ENCODE measurements around the gene CAPN13. TPM values are rescaled to one million over a fixed set of nuclear protein-coding genes. Genes with fewer than 3 reads are reported as not detected.

The CAPN13 gene
- total and polyA plus RNA-seq, 10 of the 15 experiments (the other 5 are each of a cell fraction or from before 2014, with no cell fraction given) = 0.03 to 0.10 (median 0.06) TPM; not detected in 7

GRCh38 chr2:30694286-30695055 is 112.8 kb downstream of the CAPN13 start:
- SMC1A ChIA-PET (ENCODE audit: uncharacterized antibody, unreplicated experiment) = interaction anchor here (0.5 to 4.5 kb wide), 14 partner anchors 8 to 530 kb away, joined by 3 to 23 read pairs (median 4); no protein-coding TSS in a partner anchor
- POLR2A ChIA-PET = no interaction called here
- Histone ChIP-seq H3K27ac (ENCODE audit: control insufficient read depth, insufficient read depth) (no peak overlapping the region), H3K4me2 (ENCODE audit: control insufficient read depth, insufficient read depth) (no peak overlapping the region), H3K79me2 (ENCODE audit: control insufficient read depth, insufficient read depth, low read length) (no peaks in the 10 kb centered on the region), H3K9ac (ENCODE audit: control insufficient read depth, insufficient read depth, low read length) (no peak overlapping the region), H3K36me3 (ENCODE audit: control insufficient read depth in 2 of 2, insufficient read depth in 2 of 2, low read length in 1 of 2) (no peaks in the 10 kb centered on the region), H3K27me3 (replicated peaks in 1 of 2; ENCODE audit: control insufficient read depth in 2 of 2, insufficient read depth in 2 of 2, low read length in 1 of 2) (no peaks in the 10 kb centered on the region; a peak in 1 of 4 replicates), H4K20me1 (ENCODE audit: control insufficient read depth, insufficient read depth) (no peaks in the 10 kb centered on the region), H2AFZ (ENCODE audit: control insufficient read depth, low read depth, low read length) (no peak overlapping the region), H3K9me3 (replicated peaks; ENCODE audit: control insufficient read depth, insufficient read depth, low read length) (no peaks in the 10 kb centered on the region; the same call in 2 of the 3 replicates), H3K4me3 (no peak overlapping the region), H3K4me1 (ENCODE audit: control insufficient read depth, insufficient read depth, low read length) (no peaks in the 10 kb centered on the region)
- in situ Hi-C loops (cut with MboI) = no loop called here
- TF ChIP-seq TCF12 (IDR thresholded peaks at IDR 0.05; ENCODE audit: low read depth, low read length) (no peak), YY1 (IDR thresholded peaks at IDR 0.05; ENCODE audit: low read depth, low read length) (no peak), IKZF1 (conservative IDR thresholded peaks at IDR 0.05) (no peak), HDAC6 (IDR thresholded peaks at IDR 0.05; ENCODE audit: unreplicated experiment) (no peak), KLF5 (IDR thresholded peaks at IDR 0.05; ENCODE audit: partially characterized antibody) (no peak), ZZZ3 (IDR thresholded peaks at IDR 0.05; ENCODE audit: control insufficient read depth, insufficient read length, low read depth) (no peak)
- TF ChIP-seq, protein P1, sequence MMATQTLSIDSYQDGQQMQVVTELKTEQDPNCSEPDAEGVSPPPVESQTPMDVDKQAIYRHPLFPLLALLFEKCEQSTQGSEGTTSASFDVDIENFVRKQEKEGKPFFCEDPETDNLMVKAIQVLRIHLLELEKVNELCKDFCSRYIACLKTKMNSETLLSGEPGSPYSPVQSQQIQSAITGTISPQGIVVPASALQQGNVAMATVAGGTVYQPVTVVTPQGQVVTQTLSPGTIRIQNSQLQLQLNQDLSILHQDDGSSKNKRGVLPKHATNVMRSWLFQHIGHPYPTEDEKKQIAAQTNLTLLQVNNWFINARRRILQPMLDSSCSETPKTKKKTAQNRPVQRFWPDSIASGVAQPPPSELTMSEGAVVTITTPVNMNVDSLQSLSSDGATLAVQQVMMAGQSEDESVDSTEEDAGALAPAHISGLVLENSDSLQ (IDR thresholded peaks at IDR 0.05) = no peak
- TF ChIP-seq, protein P2, sequence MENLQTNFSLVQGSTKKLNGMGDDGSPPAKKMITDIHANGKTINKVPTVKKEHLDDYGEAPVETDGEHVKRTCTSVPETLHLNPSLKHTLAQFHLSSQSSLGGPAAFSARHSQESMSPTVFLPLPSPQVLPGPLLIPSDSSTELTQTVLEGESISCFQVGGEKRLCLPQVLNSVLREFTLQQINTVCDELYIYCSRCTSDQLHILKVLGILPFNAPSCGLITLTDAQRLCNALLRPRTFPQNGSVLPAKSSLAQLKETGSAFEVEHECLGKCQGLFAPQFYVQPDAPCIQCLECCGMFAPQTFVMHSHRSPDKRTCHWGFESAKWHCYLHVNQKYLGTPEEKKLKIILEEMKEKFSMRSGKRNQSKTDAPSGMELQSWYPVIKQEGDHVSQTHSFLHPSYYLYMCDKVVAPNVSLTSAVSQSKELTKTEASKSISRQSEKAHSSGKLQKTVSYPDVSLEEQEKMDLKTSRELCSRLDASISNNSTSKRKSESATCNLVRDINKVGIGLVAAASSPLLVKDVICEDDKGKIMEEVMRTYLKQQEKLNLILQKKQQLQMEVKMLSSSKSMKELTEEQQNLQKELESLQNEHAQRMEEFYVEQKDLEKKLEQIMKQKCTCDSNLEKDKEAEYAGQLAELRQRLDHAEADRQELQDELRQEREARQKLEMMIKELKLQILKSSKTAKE (IDR thresholded peaks at IDR 0.05; ENCODE audit: low read depth, poor library complexity, severe bottlenecking) = no peak
- CTCF ChIA-PET = interaction anchor here (0.6 to 6.9 kb wide), 12 partner anchors 11 to 530 kb away, joined by 3 to 53 read pairs (median 4); no protein-coding TSS in a partner anchor
- intact Hi-C loops (cut with micrococcal nuclease; ENCODE audit: unreplicated experiment) = loop anchor here (5.0 kb wide), 1 partner anchor 487 kb away; no protein-coding TSS in a partner anchor
- 29% methylated on average over 8 of the region's 8 CpGs for WGBS (ENCODE audit: insufficient coverage, insufficient replicate concordance, low lambda C conversion rate, missing lambda C conversion rate)
- no peak for FAIRE-seq
- RAD21 ChIA-PET (ENCODE audit: unreplicated experiment) = interaction anchor here (1.0 to 5.7 kb wide), 7 partner anchors 12 to 530 kb away, joined by 3 to 31 read pairs (median 5); no protein-coding TSS in a partner anchor
- DNase-seq (ENCODE audit: low read depth, low spot score) = no peak
- no peak for ATAC-seq
- no TSS peak for BruUV-seq (replicated peaks)

Measured in GM12878 (cell line).